Mucosa of descending colon (tissue), 3 donors: Measurements from ENCODE around the gene PPP1R37. TPM values are rescaled to one million over a fixed set of nuclear protein-coding genes. Genes with fewer than 3 reads are reported as not detected.

ENCODE experiments used
- ATAC-seq: fragments of 200-7000 bp; cut with Tn5 transposase; one replicate; pipeline ENCODE4 v1.9.1; 2020; ENCODE audit warnings: mild to moderate bottlenecking, moderate library complexity
- DNase-seq, 3 donors: peaks; one replicate each; pipeline ENCODE4 v3.0.0-alpha.2; 2020
- H3K36me3 ChIP-seq: fragments of 200-600 bp; one replicate; pipeline ENCODE4 v1.8.0; 2021; ENCODE audit warnings: low read depth, mild to moderate bottlenecking
- H3K4me1 ChIP-seq: fragments of 200-600 bp; one replicate; pipeline ENCODE4 v1.8.0; 2021; ENCODE audit warnings: low read depth, mild to moderate bottlenecking
- H3K4me3 ChIP-seq: fragments of 200-600 bp; one replicate; pipeline ENCODE4 v1.8.0; 2021; ENCODE audit warnings: mild to moderate bottlenecking
- H3K9me3 ChIP-seq: fragments of 200-600 bp; one replicate; pipeline ENCODE4 v1.8.0; 2021; ENCODE audit warnings: mild to moderate bottlenecking
- intact Hi-C, 2 donors: fragments of 100-400 bp; cut with DNase I in 1 of 2; cut with micrococcal nuclease in 1 of 2; formaldehyde crosslinking; loops; one replicate each; pipeline versions ENCODE4 v1.11.0 to v1.11.1; 2022; cut with DNase I, micrococcal nuclease
- total RNA-seq, 3 donors: library from RNA; stranded (reverse); fragmentation: NEBNext Ultra II Directional in 2 of 3; extraction: Animal tissue kit (Norgen Biotek cat#: 25700) in 2 of 3; gene quantifications; one replicate each; pipeline versions ENCODE4 v1.2.1 to v1.2.4, GENCODE V29; 2021 to 2023
- TF ChIP-seq, protein P1 (sequence below): fragments of 200-600 bp; IDR thresholded peaks from one replicate; pipeline ENCODE4 v1.8.0; 2022; ENCODE audit warnings: antibody characterized with exemption, mild to moderate bottlenecking
- donor health status: DM: no; HTN: no; CAD: no; lungs with moderate emphysema.
- donor health status: DM: no; HTN: no; CAD: no.
- donor health status: DM: no; HTN: yes; CAD: no.

The PPP1R37 gene
- total RNA-seq, 3 donors from 2014 or later, result 27.2 to 33.6 (median 31.7) TPM

DNA sequence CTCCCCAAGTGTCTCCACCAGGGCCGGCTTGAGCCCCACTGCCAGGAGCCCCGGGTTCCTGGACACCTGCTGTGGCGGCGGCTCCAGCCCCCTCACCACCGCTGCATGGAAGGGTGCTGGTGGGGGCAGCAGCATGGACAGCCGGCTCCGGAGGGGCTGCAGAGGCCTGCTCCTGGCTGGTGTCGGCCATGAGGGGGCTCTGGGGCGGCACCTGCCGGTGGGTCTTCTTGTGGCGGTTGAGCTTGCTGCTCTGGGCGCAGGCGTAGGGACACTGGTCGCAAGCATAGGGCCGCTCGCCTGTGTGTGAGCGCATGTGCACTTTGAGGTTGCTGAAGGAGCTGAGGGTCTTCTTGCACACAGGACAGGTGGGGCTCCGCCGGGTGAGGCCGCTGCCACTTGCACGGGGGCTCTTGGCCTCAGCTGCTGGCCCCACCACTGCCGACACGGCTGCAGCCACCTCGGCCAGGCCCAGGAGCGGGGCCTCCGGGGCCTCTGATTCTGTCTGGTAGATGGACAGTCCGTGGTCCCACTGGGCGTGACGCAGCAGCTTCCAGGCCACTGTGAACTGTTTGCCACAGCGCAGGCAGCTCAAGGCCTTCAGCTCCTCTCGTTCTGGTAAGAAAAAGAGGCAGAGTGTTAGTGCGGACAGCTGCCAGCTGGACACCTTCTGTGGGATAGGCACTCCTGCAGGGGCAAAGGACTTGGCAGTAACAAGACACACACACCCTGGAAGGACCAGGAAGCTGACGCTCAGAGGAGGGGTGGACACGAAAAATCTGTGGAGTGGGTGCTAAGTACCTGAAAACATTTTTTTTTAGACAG is 20.8 kb upstream of the PPP1R37 start:
- peaks cover 12% of the 10 kb centered on the region for H3K4me1 ChIP-seq
- TF ChIP-seq, protein P1, sequence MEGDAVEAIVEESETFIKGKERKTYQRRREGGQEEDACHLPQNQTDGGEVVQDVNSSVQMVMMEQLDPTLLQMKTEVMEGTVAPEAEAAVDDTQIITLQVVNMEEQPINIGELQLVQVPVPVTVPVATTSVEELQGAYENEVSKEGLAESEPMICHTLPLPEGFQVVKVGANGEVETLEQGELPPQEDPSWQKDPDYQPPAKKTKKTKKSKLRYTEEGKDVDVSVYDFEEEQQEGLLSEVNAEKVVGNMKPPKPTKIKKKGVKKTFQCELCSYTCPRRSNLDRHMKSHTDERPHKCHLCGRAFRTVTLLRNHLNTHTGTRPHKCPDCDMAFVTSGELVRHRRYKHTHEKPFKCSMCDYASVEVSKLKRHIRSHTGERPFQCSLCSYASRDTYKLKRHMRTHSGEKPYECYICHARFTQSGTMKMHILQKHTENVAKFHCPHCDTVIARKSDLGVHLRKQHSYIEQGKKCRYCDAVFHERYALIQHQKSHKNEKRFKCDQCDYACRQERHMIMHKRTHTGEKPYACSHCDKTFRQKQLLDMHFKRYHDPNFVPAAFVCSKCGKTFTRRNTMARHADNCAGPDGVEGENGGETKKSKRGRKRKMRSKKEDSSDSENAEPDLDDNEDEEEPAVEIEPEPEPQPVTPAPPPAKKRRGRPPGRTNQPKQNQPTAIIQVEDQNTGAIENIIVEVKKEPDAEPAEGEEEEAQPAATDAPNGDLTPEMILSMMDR, result no peak
- H3K36me3 ChIP-seq, result peaks cover 11% of the 10 kb centered on the region
- intact Hi-C loops, result no loop called here
- no peak for DNase-seq
- no peaks in the 10 kb centered on the region for H3K9me3 ChIP-seq
- ATAC-seq, result no peak
- H3K4me3 ChIP-seq, result no peak overlapping the region

DNA sequence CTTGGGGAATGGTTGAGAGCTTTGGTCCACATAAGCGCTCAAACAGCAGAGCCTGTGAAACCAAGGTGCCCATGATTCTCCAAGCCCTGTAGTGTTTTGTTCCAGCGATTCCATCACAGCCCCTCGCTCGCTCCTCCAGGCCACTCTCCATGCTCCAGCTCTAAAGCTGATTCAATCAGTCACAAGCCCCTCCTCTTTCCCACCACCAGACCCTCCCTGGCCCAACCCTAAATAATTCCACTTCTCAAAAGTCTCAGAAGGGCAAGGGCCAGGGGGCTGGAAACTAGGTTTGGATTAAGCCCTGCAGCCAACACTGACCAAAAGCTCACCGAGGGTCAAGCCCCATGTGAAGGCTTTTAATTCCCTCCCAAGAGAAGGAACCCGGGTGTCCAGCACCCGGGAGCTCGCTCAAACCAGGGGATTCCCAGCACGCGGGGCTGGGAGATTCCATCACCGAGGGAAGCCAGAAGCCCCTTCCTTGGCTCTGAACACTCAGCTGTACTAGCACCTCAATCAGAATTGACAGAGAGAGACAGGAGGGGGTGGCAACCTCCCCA is 18.2 kb upstream of the PPP1R37 start:
- TF ChIP-seq, protein P1, result no peak
- Histone ChIP-seq H3K36me3 (peaks cover 11% of the 10 kb centered on the region), H3K4me1 (peaks cover 20% of the 10 kb centered on the region), H3K4me3 (no peak overlapping the region), H3K9me3 (no peaks in the 10 kb centered on the region)
- DNase-seq (no peak), ATAC-seq (no peak)
- intact Hi-C loops, result no loop called here

DNA sequence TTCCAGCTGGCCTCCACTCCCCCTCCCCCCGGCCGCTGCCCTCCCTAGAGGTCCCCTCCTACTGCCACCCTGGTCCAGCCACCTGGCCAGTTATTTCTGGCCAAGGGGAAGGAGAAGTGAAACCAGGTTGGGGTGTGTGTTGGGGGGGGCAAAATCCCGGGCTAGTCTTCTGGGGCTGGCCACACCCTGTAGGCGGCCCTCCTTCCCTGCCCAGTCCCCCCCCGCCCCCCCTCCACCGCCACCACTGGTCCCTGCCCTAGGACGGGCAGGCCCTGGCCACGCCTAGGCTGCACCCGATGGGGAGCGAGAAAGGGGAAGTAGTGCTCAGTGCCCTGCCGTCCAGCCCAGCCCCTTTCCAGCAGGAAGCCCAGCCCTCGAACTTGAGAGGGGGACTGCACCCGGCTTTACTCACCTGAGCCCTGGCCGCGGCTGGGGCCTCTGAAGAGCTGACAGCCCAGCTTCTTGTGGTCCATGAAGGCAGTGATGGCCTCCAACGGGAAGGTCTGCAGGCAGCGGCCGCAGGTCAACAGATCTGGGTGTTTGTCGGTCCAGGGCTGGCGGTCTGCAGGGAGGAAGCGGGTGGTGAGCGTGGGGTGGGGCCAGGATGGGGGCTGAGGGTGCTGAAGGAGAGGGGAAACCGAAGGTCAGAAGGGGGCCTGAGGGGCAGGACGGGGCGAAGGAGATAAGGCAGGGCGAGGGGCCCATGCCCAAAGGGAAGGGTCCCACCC is 17.5 kb upstream of the PPP1R37 start:
- H3K4me3 ChIP-seq, result peak overlapping the region; percentile 39
- TF ChIP-seq, protein P1, result no peak
- H3K4me1 ChIP-seq, result peaks cover 23% of the 10 kb centered on the region
- intact Hi-C loops, result no loop called here
- DNase-seq, result peak; percentile 85 to 97 (median 93)
- no peaks in the 10 kb centered on the region for H3K9me3 ChIP-seq
- peak; percentile 75 for ATAC-seq
- peaks cover 11% of the 10 kb centered on the region for H3K36me3 ChIP-seq

DNA sequence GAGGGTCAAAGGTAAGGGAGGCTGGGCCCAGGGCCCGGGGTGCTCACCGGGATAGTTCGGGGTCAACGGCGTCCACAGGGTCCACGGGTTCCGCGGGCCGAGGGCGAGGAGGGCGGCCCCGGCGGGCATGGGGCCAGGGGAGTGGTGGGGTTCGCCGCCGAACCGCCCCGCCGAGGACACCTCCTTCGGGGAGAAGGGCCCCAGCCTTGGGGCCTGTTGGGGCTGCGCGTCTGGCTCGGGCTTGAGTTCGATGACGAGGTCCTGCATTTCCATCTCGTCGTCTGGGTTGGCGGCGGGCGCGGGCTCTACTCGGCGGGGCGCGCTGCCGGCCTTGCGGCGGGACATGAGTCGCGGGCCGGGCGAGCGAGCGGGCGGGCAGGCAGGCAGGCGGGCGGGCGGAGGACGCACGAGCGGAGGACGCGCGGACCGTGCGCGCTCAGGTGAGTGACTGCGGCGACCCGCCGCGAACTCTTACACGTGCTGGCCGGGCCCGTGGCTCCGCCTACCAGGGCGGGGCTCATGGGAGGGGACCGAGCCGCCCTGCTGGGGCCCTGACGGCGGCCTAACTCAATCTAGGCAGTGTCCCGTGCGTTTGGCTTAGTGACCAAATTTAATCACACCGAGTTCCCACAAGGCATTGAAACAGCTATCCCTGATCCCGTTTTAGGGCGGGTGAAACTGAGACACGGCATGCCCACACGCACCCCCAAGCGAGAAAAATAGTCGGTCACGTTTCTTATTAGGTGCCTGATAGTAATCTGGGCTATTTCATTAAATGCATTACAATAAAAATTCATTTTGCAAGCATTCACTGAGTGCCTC is 16.7 kb upstream of the PPP1R37 start, which contains the start of gene ZNF296:
Gene ZNF296 (minus strand): TSS at position 450 of the 822 bp plus-strand sequence. CDS start 105 bp downstream, at position 345.
- peak; percentile 93 to 94 (median 94) for DNase-seq
- ATAC-seq, result peak; percentile 81
- TF ChIP-seq, protein P1, result no peak
- H3K4me1 ChIP-seq, result peaks cover 23% of the 10 kb centered on the region
- peak within 1 kb of the TSS; percentile 39 for H3K4me3 ChIP-seq
- no peaks in the 10 kb centered on the region for H3K9me3 ChIP-seq
- H3K36me3 ChIP-seq, result peaks cover 9% of the 10 kb centered on the region
- intact Hi-C loops, result no loop called here
